GM19240 (cell line): ENCODE results near the gene MRPL37.
"Not testable (repeated sequence)": the region's sequence is repeated elsewhere in the genome, so short reads cannot be mapped to it uniquely, and the experiment has no call there.

Experiments
- DNase-seq: peaks from one replicate; pipeline ENCODE4 v3.0.0; 2011; ENCODE audit warnings: low spot score; ENCODE audit not compliant: insufficient read length

MRPL37 gene

GRCh38 chr1:54219688-54220003 lies 19.7 kb downstream of the MRPL37 start:
- no peak for DNase-seq

- no peak for DNase-seq
These were observed 20.2 kb downstream of the MRPL37 start for GRCh38 chr1:54220004-54220811.

- no peak for DNase-seq
These were observed 21.3 kb downstream of the MRPL37 start for GRCh38 chr1:54221113-54221834.

GRCh38 chr1:54221867-54222484 lies 22.0 kb downstream of the MRPL37 start:
- DNase-seq: no peak

- DNase-seq: no peak
These were observed 22.7 kb downstream of the MRPL37 start for GRCh38 chr1:54222711-54223110.

- DNase-seq: no peak
These were observed 23.7 kb downstream of the MRPL37 start for GRCh38 chr1:54223441-54224202.

- DNase-seq: no peak
These were observed 24.3 kb downstream of the MRPL37 start for GRCh38 chr1:54224233-54224632.

- no peak for DNase-seq
These were observed 25.4 kb downstream of the MRPL37 start for GRCh38 chr1:54225378-54225777.

- no peak for DNase-seq
These were observed 26.1 kb downstream of the MRPL37 start for GRCh38 chr1:54225986-54226559.

GRCh38 chr1:54227091-54227602 lies 27.2 kb downstream of the MRPL37 start:
- no peak for DNase-seq

GRCh38 chr1:54227891-54228310 lies 27.9 kb downstream of the MRPL37 start:
- DNase-seq: no peak

GRCh38 chr1:54228638-54229079 lies 28.7 kb downstream of the MRPL37 start:
- DNase-seq: no peak

GRCh38 chr1:54229281-54229891 lies 29.4 kb downstream of the MRPL37 start:
- no peak for DNase-seq

- no peak for DNase-seq
These were observed 30.8 kb downstream of the MRPL37 start for GRCh38 chr1:54230507-54231339.

- not testable (repeated sequence) for DNase-seq
These were observed 33.2 kb downstream of the MRPL37 start for GRCh38 chr1:54233196-54233595.

GRCh38 chr1:54234284-54234683 lies 34.3 kb downstream of the MRPL37 start:
- no peak for DNase-seq

- no peak for DNase-seq
These were observed 37.6 kb downstream of the MRPL37 start for GRCh38 chr1:54237586-54237985.

GRCh38 chr1:54238353-54239034 lies 38.5 kb downstream of the MRPL37 start:
- no peak for DNase-seq

GRCh38 chr1:54239035-54239383 lies 39.0 kb downstream of the MRPL37 start:
- DNase-seq: no peak
